ENCODE data around the gene DDX49.
"Not testable (repeated sequence)": the region's sequence is repeated elsewhere in the genome, so short reads cannot be mapped to it uniquely, and the experiment has no call there.

The DDX49 gene

DNA sequence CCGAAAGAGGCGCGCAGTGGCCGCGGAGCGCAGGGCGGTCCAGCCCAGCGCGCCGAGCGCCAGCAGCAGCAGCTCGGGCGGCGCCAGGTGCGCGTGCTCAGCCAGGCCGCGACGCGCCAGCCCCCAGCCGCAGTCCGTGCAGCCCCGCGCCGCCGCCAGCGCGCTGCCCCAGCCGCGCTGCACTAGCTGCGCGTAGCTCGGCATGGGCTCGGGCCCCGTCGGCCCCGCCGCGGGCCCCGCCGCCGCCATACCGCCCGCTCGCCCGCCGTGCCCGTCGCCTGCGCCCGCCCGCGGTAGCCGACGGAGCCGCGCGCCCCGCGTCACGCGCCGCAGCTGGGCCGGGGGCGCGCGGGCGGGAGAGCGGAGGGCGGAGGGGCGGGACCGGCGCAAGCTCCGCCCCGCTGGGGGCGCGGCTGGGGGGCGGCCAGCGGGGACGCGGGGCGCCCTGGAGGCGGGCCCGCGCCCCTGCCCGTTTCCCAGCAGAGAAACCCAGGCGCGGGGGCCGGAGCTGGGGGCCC, 23.6 kb upstream of the DDX49 start, which contains the start of gene CERS1:
CERS1 (minus strand) TSS at position 335 of the 518 bp plus-strand sequence; CDS start at position 249, 86 bp downstream.
- no peak for FAIRE-seq

GRCh38 chr19:18896421-18896841, 23.1 kb upstream of the DDX49 start:
- no peak for FAIRE-seq

DNA sequence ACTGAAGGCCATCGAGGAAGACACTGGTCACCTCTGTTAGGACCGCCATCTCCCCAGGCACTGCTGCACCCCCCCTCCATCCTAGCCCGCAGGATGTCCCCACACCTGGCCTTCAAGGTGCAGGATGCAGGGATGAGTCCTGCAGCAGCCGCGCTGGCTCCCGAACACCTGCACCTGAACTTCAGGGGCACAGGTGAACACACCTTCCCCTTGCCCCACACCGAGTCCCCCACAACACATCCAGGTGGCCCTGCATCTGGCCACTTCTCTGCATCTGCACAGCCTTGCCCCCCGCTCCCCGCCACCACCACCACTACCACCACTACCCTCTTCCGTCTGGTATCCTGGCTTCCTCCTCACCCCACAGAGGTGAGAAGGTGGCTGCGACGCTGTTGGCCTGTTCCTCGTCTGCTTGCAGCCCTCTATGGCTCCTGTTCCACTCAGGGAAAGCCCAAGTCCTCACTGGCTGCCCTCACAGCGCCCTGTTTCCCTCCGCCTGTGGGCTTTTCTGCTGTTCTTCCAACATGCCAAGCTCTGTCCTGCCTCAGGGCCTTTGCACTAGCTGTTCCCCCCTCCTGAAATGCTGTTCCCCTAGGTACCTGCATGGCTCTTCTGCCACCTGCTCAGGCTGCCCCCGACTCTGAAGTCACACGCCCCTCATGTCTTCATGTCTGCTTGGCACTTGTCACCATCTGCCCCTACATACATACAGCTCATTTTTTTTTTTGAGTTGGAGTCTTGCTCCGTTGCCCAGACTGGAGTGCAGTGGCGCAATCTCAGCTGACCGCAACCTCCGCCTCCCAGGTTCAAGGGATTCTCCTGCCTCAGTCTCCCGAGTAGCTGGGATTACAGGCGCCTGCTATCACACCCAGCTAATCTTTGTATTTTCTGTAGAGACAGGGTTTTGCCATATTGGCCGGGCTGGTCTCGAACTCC, 22.2 kb upstream of the DDX49 start:
- FAIRE-seq: no peak

DNA sequence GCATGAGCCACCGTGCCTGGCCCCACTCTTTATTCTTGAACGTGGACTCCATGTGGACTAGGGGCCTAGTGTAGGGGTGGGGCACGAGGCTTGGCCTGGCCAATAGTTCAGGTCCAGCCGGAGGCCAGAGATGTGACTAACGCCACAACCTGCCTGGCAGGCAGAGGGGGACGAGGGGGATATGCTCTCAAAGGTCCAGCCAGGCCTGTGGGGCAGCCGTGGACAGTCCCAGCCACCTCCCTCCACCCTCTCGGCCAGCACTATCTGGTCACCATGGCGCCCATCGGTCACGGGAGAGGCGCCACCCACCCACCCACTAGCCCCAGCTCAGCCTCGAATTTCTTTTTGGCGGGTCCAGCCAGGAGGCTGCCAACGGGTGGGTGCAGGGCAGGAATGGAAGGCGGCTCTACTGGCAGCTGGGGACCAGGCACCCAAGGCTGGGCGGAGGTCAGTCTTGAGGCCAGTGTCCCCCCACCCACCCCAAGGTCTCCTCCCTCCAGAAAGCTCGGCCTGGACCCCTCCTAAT, 21.4 kb upstream of the DDX49 start:
- no peak for FAIRE-seq

DNA sequence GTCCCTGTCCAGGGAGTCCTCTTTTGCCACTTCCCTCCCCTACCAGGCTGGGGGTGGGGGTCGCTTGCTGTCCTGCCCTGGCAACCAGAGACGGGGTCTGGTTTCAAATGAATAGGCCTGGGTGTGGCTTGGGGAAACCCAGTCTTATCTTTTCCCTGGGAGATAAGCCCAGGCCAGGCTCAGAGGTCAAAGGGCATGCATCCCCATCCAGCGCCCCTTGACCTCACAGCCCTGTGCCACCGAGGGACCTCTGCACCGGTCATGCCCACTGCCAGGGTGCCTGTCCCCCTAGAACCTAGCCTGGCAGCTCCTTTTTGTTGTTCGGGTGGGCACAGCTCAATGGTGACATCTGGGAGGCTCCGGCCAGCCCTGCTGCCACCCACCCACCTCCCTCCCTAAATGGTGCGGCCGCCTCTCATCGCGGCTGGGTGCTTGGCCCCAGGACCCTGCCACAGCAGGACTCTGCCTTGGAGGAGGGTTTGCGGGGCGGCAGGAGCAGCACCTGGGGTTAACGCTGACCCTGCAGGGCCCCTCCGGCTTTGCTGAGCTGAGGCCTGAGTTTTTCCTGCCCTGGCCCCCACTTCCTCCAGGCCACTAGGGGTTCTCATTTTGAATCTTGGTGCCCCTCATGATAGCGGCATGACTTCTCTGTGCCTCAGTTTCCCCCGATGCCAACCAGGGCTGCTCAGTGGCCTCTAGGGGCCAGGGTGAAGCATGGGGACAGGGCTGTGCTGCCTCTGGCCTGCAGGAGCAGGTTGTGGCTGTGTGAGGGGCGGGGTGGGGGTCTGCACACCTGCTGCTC, 20.7 kb upstream of the DDX49 start:
- FAIRE-seq: no peak

DNA sequence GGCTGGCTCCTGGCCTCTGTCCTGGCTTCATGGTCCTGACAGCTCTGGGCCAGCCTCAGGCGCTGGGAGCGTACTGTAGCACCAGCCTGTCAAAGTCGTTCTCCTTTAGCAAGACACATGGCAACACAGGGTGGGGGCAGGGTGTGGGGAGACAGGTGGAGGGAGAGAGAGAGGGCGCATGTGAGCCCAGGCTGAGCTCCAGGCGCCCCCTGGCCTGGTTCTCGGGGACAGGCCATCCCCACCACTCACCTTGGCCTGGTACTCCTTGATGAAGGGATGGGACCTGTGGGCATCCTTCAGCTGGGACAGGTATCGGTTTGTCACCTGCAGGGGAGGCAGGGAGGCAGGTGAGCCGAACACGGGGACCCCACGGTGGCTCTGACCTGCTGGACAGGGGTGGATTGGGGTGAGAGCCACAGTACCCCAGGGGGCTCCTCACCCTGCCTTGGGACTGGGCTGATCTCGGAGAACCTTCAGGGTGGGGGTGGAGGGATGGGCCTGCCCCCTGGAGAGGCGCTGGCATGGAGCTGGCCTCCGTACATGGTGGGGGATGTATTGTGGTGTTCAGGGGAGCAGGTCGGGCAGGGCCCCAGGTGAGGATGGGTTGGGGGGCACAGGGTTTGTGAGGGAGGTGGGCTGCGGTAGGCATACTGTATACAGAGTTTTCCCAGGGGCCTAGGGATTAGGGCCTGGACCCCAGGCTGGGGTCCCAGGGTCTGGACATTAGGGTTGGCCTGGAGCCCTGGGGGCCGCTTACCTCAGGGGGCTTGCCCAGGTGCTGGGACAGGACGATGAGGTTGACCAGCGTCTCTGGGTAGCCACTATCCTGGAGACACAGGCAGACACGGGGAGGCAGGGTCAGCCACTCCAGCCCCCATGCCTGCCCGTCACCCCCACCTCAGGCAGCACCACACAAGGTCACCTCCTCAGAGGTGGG, 19.6 kb upstream of the DDX49 start:
- FAIRE-seq: no peak

DNA sequence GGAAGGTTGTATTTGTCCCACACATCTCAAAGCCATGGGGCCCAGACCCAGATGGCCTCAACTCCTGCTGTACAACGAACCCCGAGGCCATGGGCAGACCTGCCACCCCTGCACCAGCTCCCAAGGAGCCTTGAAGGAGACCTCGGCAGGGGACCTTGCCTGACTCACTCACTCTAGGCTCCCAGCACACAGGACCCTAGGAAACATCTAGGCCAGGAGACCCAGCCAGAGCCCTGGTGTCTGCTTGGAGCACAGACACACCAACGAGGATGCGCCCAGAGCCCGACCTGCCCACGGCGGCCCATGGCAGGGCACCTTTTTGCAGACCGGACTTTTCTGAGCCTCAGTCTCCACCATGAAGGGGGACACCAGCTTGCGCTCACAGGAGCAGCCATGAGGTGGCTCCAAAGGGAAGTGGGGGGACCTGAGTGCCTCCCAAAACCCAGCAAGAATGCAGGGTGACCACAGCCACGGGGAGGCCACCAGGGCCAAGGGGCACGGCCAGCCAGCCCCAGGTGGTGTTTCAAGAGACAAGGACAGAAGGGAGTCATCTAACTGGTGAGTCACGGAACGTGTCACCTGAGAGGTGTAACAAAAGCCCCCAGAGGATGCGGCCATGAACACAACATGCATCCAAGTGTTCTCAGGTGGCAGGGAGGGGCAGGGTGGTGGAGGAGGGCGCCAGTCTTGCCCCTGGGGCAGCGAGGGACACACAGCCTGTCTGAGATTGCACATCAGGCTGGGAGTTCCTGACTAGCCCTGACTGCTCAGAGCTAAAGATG, 18.6 kb upstream of the DDX49 start:
- no peak for FAIRE-seq

- FAIRE-seq: no peak
These were observed 18.0 kb upstream of the DDX49 start for GRCh38 chr19:18901491-18901890.

DNA sequence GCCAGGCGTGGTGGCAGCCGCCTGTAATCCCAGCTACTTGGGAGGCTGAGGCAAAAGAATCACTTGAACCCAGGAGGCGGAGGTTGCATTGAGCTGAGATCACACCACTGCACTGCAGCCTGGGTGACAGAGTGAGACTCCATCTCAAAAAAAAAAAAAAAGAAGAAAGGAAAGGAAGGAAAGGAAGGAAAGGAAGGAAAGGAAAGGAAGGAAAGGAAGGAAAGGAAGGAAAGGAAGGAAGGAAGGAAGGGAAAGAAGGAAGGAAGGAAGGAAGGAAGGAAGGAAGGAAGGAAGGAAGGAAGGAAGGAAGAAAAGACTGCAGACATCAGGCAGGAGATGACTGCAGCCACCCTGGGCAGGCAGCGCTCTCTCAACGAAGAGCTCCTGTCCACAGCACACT, 17.0 kb upstream of the DDX49 start:
- not testable (repeated sequence) for FAIRE-seq

DNA sequence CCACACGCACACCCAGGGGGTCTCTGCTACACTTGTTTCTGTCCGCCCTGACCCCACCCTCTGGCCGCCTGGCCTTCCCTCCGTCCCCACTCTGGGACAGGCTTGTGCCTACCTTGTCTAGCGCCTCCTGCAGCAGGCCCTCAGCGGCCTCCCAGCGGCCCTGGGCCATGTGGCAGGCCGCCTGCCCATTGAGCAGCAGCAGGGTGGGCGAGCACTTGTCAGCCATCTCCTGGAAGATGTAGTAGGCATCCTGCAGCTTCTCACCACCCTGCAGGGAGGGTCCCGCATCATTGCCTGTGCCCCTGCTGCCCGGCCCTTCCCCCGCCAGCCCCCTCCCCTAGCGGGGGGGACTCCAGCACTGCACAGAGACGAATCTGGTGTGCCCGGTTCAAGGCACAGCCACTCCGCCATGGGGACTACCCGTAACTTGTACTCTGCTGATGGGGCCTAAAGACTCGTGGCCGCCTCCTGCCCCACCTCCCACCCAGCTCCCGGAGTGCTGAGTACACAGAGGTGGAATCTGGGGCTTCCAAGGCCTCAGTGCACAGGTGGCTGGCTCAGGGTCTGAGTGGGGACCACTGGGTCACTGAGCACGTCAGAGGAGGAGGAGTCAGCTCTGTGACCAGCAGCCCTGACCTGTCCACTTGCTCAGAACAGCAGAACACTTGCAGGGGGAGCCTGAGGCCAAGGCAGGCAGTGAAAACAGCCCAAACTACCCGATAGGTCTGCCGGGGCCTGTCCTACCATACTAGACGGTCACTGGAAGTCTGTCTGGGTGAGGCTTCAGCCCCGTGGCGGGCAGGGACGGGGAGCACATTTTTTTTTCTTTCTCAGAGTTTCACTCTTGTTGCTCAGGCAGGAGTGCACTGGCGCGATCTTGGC, 16.1 kb upstream of the DDX49 start:
- FAIRE-seq: no peak

DNA sequence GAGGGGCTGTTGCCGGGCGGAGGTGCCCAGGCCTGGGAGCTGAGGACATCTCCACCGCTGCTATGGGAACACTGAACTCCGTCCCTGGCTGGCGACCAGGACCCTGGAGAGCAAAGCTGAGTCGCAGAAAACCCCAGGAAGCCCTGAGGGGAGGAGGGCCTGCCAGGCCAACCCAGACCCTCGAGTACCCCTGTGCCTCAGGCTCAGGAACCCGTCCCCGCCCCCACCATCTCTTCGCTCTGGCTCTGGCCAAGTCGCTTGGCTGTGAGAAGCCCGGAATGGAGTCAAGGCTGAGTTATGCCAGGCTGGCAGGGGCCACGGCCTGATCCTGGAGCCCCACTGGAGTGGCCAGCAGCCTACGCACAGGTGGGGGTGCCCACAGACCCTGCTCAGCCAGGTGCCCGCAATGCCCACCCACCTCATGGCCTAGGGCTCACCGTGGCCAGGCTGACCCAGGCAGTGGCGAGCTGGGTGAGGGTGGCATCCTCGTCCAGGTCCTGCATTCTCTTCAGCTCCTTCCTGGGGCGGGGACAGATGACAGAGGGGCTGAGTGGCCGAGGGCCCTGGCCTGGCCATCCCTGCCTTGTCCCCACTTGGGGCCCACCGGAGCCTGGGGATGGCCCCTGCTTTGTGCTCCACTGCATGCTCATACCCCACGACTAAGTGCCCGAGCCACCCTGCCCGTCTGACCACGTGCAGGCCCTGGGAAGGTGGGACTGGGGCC, 15.0 kb upstream of the DDX49 start:
- FAIRE-seq: no peak

DNA sequence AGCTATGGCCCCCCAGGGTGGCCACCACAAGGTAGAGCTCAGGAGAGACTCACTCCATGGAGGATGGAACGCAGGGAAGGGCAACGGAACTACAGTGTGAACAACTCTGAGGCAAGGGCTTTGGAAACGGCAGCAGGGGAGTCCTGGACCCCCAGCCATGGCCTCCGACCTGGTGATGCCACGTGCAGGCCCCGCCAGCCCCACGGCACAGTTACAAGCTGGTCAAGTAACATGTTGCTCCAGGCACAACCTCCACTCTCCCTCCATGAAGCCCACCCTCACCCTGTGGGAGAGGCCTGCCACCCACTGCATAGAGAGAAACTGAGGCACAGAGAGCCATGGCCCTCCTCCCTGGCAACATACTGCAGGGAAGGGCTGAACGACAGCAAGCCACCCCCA, 14.5 kb upstream of the DDX49 start:
- FAIRE-seq: no peak

DNA sequence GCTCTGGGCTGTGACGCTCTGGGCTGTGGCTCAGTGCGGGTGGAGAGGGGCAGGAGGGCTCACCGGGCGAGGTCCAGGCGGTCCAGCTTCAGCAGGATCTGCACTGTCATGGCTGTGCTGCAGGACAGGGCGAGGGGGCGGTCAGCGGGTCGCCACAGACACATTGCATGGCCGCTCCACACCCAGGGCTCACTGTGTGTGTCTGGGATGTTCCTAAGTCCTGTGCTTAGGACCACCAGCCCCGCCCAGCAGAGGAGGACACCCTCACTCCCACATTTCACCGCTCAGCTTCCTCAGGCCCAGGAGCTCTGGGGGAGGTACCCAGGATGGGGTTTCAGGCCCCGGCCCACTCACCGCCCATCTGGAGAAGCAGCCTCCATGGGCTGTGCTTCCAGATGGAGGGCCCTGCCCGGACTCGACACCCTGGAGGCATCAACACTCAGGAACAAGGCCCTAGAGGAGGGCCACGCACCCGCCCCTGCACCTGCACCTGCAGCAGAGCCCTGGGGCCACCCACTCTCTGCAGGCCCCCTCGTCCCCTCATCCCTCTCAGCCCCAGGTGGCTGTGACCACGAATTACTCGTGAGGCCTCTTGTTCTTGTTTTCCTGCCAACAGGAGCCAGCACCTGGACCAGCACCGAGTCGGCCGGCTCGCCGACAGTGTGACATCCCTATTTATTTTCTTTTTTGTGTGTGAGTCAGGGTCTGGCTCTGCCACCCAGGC, 13.8 kb upstream of the DDX49 start:
- FAIRE-seq: no peak

- FAIRE-seq: no peak
These were observed 12.7 kb upstream of the DDX49 start for GRCh38 chr19:18906605-18907519.

DNA sequence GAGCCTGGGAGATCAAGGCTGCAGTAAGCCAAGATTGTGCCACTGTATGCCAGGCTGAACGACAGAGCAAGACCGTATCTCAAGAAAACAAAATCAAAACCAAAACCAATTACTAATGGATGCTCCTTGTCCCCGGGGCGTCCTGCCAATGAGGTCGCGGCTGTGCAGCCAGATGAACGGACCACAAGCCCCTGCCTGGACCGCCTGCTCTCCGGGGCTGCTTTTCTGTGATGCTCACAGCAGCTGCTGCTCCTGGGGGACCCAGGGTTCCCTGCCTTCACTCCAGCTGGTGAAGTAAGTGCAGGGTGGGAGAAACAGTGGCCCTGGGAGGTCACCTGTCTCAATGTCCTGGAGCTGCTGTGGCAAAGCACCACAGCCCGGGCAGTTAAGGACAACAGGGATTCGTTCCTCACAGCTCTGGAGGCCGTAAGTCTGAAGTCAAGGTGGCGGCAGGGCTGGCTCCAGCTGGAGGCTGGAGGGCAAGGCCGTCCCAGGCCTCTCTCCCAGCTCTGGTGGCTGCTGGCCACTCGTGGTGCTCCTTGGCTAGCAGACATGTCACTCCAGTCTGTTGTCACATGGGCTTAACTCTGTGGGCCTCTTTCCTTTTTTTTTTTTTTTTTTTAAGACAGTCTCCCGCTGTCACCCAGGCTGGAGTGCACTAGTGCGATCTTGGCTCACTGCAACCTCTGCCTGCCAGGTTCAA, 10.4 kb upstream of the DDX49 start:
- FAIRE-seq: no peak

DNA sequence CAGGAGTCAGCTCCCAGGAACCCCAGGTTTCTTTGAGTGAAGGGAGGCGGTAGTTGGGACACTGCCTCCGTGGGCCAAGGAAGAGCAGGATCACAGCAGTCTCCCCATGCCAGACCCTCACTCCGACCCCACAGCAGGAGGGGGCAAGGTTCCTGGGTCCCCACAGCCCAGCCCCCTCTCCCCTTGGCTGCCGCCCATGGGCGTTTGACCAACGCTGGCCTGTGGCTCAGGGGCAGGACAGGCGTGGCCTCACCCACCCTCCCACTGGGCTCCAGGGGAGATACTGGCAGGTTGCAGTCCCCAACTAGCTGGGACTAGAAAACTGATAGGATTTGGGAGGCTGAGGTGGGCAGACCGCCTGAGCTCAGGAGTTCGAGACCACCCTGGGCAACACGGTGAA, 9.5 kb upstream of the DDX49 start:
- no peak for FAIRE-seq

DNA sequence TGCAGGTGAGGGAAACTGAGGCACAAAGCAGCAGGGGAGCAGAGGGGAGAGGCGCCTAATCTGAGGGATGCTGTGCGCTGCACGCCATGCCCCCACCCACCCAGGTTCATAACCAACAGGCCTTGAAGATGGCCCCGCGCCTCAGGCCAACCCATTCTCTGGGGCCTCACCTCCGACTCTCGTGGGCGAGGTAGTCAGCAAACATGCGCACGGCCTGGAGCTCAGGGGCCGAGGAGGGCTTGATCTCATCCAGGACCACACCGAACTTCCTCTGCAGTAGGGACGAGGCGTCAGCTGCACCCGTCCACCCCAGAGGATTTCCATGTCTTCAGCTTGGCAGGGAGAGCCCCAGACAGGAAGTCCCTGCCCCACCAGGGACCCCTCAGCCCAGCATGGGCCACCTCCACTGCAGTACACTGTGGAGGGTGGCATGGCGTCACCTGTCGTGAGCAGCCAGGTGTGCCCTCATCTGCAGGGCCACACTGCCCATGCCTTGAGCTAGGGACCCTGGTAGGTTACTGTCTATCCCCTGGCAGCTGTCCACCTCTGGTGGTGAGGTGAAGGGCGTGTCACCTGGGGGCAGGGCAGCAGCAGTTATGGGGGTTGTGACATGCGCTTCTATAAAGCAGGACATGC, 8.6 kb upstream of the DDX49 start:
- FAIRE-seq: no peak

Measured in islet of Langerhans (tissue), 1 donor.